HCT116 (cell line): ENCODE measurements around the gene RHEB. TPM values are rescaled to one million over a fixed set of nuclear protein-coding genes. Genes with fewer than 3 reads are reported as not detected.

ENCODE experiments used
- ATAC-seq: fragments of 200-7000 bp; cut with Tn5 transposase; 2 replicates; pipeline ENCODE4 v1.9.1; 2020; ENCODE audit warnings: mild to moderate bottlenecking, moderate library complexity
- BruUV-seq: library from RNA; stranded (reverse); fragments of 400-500 nt; replicated peaks from 2 replicates; lab custom pipeline; 2021; lab: Mats Ljungman, UMichigan
- CTCF ChIA-PET: fragments of 300-600 bp; sonication (Branson Sonifier 250); formaldehyde crosslinking; loops from one replicate; lab custom pipeline; 2021; ENCODE audit warnings: antibody characterized with exemption; lab: Charles Lee
- POLR2A ChIA-PET: fragments of 300-600, 350-600 bp; sonication (Branson Sonifier 250); formaldehyde crosslinking; loops from one replicate; lab custom pipeline; 2021; ENCODE audit warnings: antibody characterized with exemption; lab: Charles Lee
- RAD21 ChIA-PET, 2 experiments: fragments of 300-600 bp; sonication (Branson Sonifier 250); formaldehyde crosslinking; loops; one replicate each; lab custom pipeline; 2023; ENCODE audit warnings: low total read pairs in 2 of 2; ENCODE audit not compliant: uncharacterized antibody in 2 of 2, unreplicated experiment in 2 of 2, low non-redundant PET in 1 of 2; lab: Charles Lee
- DNase-seq: peaks from one replicate; pipeline ENCODE4 v3.0.0-alpha.2; 2010; ENCODE audit warnings: low read depth, low spot score
- H2AFZ ChIP-seq: fragments of 200-600 bp; shearing (Covaris generic), sonication (generic); 2 replicates; pipeline ENCODE4 v1.6.1; 2017; ENCODE audit warnings: low read depth, mixed run types, mixed read lengths, antibody characterized with exemption, low read length; ENCODE audit not compliant: poor library complexity, severe bottlenecking
- H3K27ac ChIP-seq: 2 replicates; pipeline ENCODE4 v1.5.1; 2012; ENCODE audit warnings: low read depth, low read length
- H3K27me3 ChIP-seq: fragments of 200-600 bp; sonication (generic); 2 replicates; pipeline ENCODE4 v1.6.1; 2016; ENCODE audit warnings: mixed run types, low read length, mixed read lengths; ENCODE audit not compliant: insufficient read depth
- H3K36me3 ChIP-seq, 2 experiments: fragments of 200-500 bp in 1 of 2; fragments of 200-600 bp in 1 of 2; sonication (Bioruptor generic) in 1 of 2; sonication (generic) in 1 of 2; 2 replicates each; pipeline versions ENCODE4 v1.5.1 to v1.6.1; 2014 to 2016; ENCODE audit warnings: low read length in 2 of 2, inconsistent platforms in 1 of 2, mixed read lengths in 1 of 2, mixed run types in 1 of 2; ENCODE audit not compliant: insufficient read depth in 2 of 2, control insufficient read depth in 1 of 2
- H3K4me1 ChIP-seq, 2 experiments: fragments of 200-600 bp in 1 of 2; sonication (generic) in 1 of 2; 2 replicates each; pipeline versions ENCODE4 v1.5.1 to v1.6.1; 2012 to 2017; ENCODE audit warnings: low read length in 2 of 2, inconsistent platforms in 1 of 2, mild to moderate bottlenecking in 1 of 2, mixed read lengths in 1 of 2, mixed run types in 1 of 2, moderate library complexity in 1 of 2; ENCODE audit not compliant: insufficient read depth in 2 of 2, control insufficient read depth in 1 of 2
- H3K4me2 ChIP-seq: fragments of 200-600 bp; sonication (generic); 2 replicates; pipeline ENCODE4 v1.6.1; 2017; ENCODE audit warnings: mixed run types, low read length, mixed read lengths
- H3K4me3 ChIP-seq, 2 experiments: fragments of 200-600 bp in 1 of 2; sonication (generic) in 1 of 2; replicated peaks in 1 of 2; 2 replicates each; pipeline ENCODE4 v1.5.1; 2011 to 2016; ENCODE audit warnings: low read length in 2 of 2, control low read depth in 1 of 2, low read depth in 1 of 2, mild to moderate bottlenecking in 1 of 2, mixed read lengths in 1 of 2, mixed run types in 1 of 2
- H3K79me2 ChIP-seq: fragments of 200-600 bp; sonication (generic); 2 replicates; pipeline ENCODE4 v1.6.1; 2017; ENCODE audit warnings: mild to moderate bottlenecking, mixed run types, low read length, moderate library complexity, mixed read lengths; ENCODE audit not compliant: insufficient read depth
- H3K9ac ChIP-seq: fragments of 200-600 bp; sonication (generic); 2 replicates; pipeline ENCODE4 v1.6.1; 2016; ENCODE audit warnings: low read length, mixed read lengths
- H3K9me2 ChIP-seq: fragments of 200-600 bp; sonication (generic), shearing (Covaris generic); 2 replicates; pipeline ENCODE4 v1.6.1; 2017; ENCODE audit warnings: mixed run types, mild to moderate bottlenecking, moderate library complexity; ENCODE audit not compliant: insufficient read depth
- H3K9me3 ChIP-seq, 2 experiments: fragments of 200-500 bp in 1 of 2; fragments of 200-600 bp in 1 of 2; sonication (Bioruptor generic) in 1 of 2; sonication (generic) in 1 of 2; 2 replicates each; pipeline ENCODE4 v1.6.1; 2014 to 2017; ENCODE audit warnings: low read length in 2 of 2, mixed read lengths in 2 of 2, inconsistent platforms in 1 of 2, low read depth in 1 of 2, mild to moderate bottlenecking in 1 of 2, mixed run types in 1 of 2, moderate library complexity in 1 of 2; ENCODE audit not compliant: control insufficient read depth in 1 of 2, insufficient read depth in 1 of 2
- H4K20me1 ChIP-seq: fragments of 200-600 bp; sonication (generic), shearing (Covaris generic); 2 replicates; pipeline ENCODE4 v1.6.1; 2017; ENCODE audit warnings: mixed run types, mild to moderate bottlenecking, moderate library complexity; ENCODE audit not compliant: insufficient read depth
- ATF3 ChIP-seq: IDR thresholded peaks from 2 replicates; pipeline ENCODE4 v1.6.1; 2012
- CBX3 ChIP-seq: IDR thresholded peaks from 2 replicates; pipeline ENCODE4 v1.6.1; 2012; ENCODE audit warnings: low read depth
- CEBPB ChIP-seq: IDR thresholded peaks from 2 replicates; pipeline ENCODE4 v1.6.1; 2012; ENCODE audit warnings: low read depth
- CTCF ChIP-seq, 3 experiments: fragments of 200-600 bp in 1 of 3; sonication (generic) in 1 of 3; IDR thresholded peaks in 2 of 3; conservative IDR thresholded peaks in 1 of 3; 2 replicates each; pipeline ENCODE4 v1.5.1; 2012 to 2017; ENCODE audit warnings: low read depth in 2 of 3, low read length in 2 of 3, antibody characterized with exemption in 1 of 3, borderline replicate concordance in 1 of 3, control low read depth in 1 of 3, mild to moderate bottlenecking in 1 of 3, mixed read lengths in 1 of 3, mixed run types in 1 of 3, moderate library complexity in 1 of 3; ENCODE audit not compliant: insufficient read depth in 1 of 3
- EGR1 ChIP-seq: IDR thresholded peaks from 2 replicates; pipeline ENCODE4 v1.6.1; 2012; ENCODE audit warnings: low read depth
- ELF1 ChIP-seq: IDR thresholded peaks from 2 replicates; pipeline ENCODE4 v1.6.1; 2012; ENCODE audit warnings: low read depth, borderline replicate concordance
- EZH2 ChIP-seq: fragments of 200-600 bp; sonication (generic); IDR thresholded peaks from 2 replicates; pipeline ENCODE4 v1.6.1; 2017; ENCODE audit warnings: antibody characterized with exemption, mixed run types
- EZH2phosphoT487 ChIP-seq: fragments of 200-600 bp; IDR thresholded peaks from 2 replicates; pipeline ENCODE4 v1.6.1; 2018; ENCODE audit warnings: antibody characterized with exemption, borderline replicate concordance
- JUND ChIP-seq: IDR thresholded peaks from 2 replicates; pipeline ENCODE4 v1.6.1; 2012
- MAX ChIP-seq: IDR thresholded peaks from 2 replicates; pipeline ENCODE4 v1.6.1; 2012
- POLR2A ChIP-seq: IDR thresholded peaks from 2 replicates; pipeline ENCODE4 v1.7.0; 2011; ENCODE audit warnings: borderline replicate concordance; ENCODE audit not compliant: insufficient read depth, insufficient read length; ENCODE audit errors: extremely low read depth
- POLR2AphosphoS5 ChIP-seq: IDR thresholded peaks from 2 replicates; pipeline ENCODE4 v1.6.1; 2011; ENCODE audit warnings: mild to moderate bottlenecking, low read depth, low read length, moderate library complexity
- RAD21 ChIP-seq: IDR thresholded peaks from 2 replicates; pipeline ENCODE4 v1.6.1; 2012; ENCODE audit warnings: low read depth, mild to moderate bottlenecking
- REST ChIP-seq: IDR thresholded peaks from 2 replicates; pipeline ENCODE4 v1.6.1; 2012; ENCODE audit warnings: low read depth
- SIN3A ChIP-seq: IDR thresholded peaks from 2 replicates; pipeline ENCODE4 v1.6.1; 2012; ENCODE audit warnings: low read depth
- SP1 ChIP-seq: IDR thresholded peaks from 2 replicates; pipeline ENCODE4 v1.6.1; 2012; ENCODE audit warnings: low read depth
- SRF ChIP-seq: IDR thresholded peaks from 2 replicates; pipeline ENCODE4 v1.6.1; 2012; ENCODE audit warnings: low read depth
- TCF7L2 ChIP-seq: IDR thresholded peaks from 2 replicates; pipeline ENCODE4 v1.7.0; 2011; ENCODE audit warnings: borderline replicate concordance, inconsistent platforms; ENCODE audit not compliant: insufficient read depth, insufficient read length; ENCODE audit errors: extremely low read depth
- YY1 ChIP-seq: IDR thresholded peaks from 2 replicates; pipeline ENCODE4 v1.6.1; 2011; ENCODE audit warnings: low read length, low read depth, moderate library complexity, mild to moderate bottlenecking; ENCODE audit not compliant: insufficient replicate concordance; ENCODE audit errors: extremely low read depth
- ZBTB33 ChIP-seq: IDR thresholded peaks from 2 replicates; pipeline ENCODE4 v1.6.1; 2011; ENCODE audit warnings: mild to moderate bottlenecking, low read length, moderate library complexity; ENCODE audit not compliant: insufficient replicate concordance; ENCODE audit errors: extremely low read depth
- ZNF274 ChIP-seq: fragments of 200-500 bp; sonication (Bioruptor generic); IDR thresholded peaks from 2 replicates; pipeline ENCODE4 v1.6.1; 2014; ENCODE audit warnings: mild to moderate bottlenecking, low read depth, low read length, inconsistent platforms
- intact Hi-C: fragments of 100-400 bp; cut with micrococcal nuclease; formaldehyde crosslinking; loops from 2 replicates; pipeline ENCODE4 v1.10.0; 2022
- total RNA-seq: library from RNA; stranded (reverse); gene quantifications from one replicate; pipeline ENCODE4 v1.2.1, GENCODE V29; 2021; ENCODE audit not compliant: unreplicated experiment

The RHEB gene
- total RNA-seq, 1 experiment from 2014 or later, result 114 TPM

- intact Hi-C loops, result no loop called here
- ChIA-PET POLR2A (no interaction called here), RAD21 (no interaction called here), CTCF (no interaction called here)
- Histone ChIP-seq H2AFZ (no peak overlapping the region), H3K9me3 (no peaks in the 10 kb centered on the region), H3K27me3 (no peaks in the 10 kb centered on the region), H4K20me1 (no peaks in the 10 kb centered on the region), H3K79me2 (no peaks in the 10 kb centered on the region), H3K9ac (no peak overlapping the region), H3K36me3 (no peaks in the 10 kb centered on the region), H3K4me2 (no peak overlapping the region), H3K4me1 (peaks cover 3 to 9% of the 10 kb centered on the region in 2 experiments; a peak in 3 of 4 replicates), H3K27ac (no peak overlapping the region), H3K4me3 (no peak overlapping the region), H3K9me2 (no peaks in the 10 kb centered on the region)
- DNase-seq (no peak), ATAC-seq (peak; percentile 55; the same call in 1 of the 2 replicates)
- no TSS peak for BruUV-seq
- TF ChIP-seq ELF1, result no peak
- TF ChIP-seq CBX3, result 0 out of 2 replicates have a peak, but pooled peaks have one; percentile 52
- TF ChIP-seq ATF3, result no peak
- no peak for TF ChIP-seq EGR1
- TF ChIP-seq EZH2phosphoT487, result no peak
- no peak for TF ChIP-seq TCF7L2
- peak; percentile 88 for TF ChIP-seq MAX
- no peak for TF ChIP-seq JUND
- TF ChIP-seq POLR2AphosphoS5, result no peak
- no peak for TF ChIP-seq RAD21
- no peak for TF ChIP-seq REST
- TF ChIP-seq ZBTB33, result no peak
- no peak for TF ChIP-seq CTCF (IDR thresholded peaks at IDR 0.05 in 2 of 3, conservative IDR thresholded peaks at IDR 0.05 in 1 of 3; ENCODE audit: borderline replicate concordance in 1 of 3, insufficient read depth in 1 of 3, low read depth in 2 of 3, low read length in 2 of 3)
- no peak for TF ChIP-seq SRF
- no peak for TF ChIP-seq CEBPB
- TF ChIP-seq SP1, result no peak
- TF ChIP-seq YY1, result no peak
- TF ChIP-seq EZH2, result no peak
- no peak for TF ChIP-seq SIN3A
- no peak for TF ChIP-seq ZNF274
- TF ChIP-seq POLR2A, result no peak
Measured at GRCh38 chr7:151542606-151543130, 23.0 kb upstream of the RHEB start.
